Thyroid gland (tissue), 4 donors: Measurements from ENCODE around the gene GNMT.

Experiments
- POLR2A ChIP-seq, 2 donors: fragments of 450-650 bp; IDR thresholded peaks; one replicate each; pipeline ENCODE4 v1.6.1; 2017; ENCODE audit warnings: antibody characterized with exemption in 2 of 2, mild to moderate bottlenecking in 2 of 2, moderate library complexity in 1 of 2
- TF ChIP-seq, protein P1 (sequence below), 6 experiments: fragments of 200-600 bp in 3 of 6; fragments of 450-650 bp in 3 of 6; sonication (generic) in 3 of 6; IDR thresholded peaks; one replicate each; pipeline ENCODE4 v1.5.1; 2016 to 2019; ENCODE audit warnings: antibody characterized with exemption in 6 of 6, mild to moderate bottlenecking in 2 of 6, inconsistent platforms in 1 of 6, moderate library complexity in 1 of 6

GRCh38 chr6:42963855-42964605 is 3.5 kb downstream of the GNMT start:
- TF ChIP-seq, protein P1, sequence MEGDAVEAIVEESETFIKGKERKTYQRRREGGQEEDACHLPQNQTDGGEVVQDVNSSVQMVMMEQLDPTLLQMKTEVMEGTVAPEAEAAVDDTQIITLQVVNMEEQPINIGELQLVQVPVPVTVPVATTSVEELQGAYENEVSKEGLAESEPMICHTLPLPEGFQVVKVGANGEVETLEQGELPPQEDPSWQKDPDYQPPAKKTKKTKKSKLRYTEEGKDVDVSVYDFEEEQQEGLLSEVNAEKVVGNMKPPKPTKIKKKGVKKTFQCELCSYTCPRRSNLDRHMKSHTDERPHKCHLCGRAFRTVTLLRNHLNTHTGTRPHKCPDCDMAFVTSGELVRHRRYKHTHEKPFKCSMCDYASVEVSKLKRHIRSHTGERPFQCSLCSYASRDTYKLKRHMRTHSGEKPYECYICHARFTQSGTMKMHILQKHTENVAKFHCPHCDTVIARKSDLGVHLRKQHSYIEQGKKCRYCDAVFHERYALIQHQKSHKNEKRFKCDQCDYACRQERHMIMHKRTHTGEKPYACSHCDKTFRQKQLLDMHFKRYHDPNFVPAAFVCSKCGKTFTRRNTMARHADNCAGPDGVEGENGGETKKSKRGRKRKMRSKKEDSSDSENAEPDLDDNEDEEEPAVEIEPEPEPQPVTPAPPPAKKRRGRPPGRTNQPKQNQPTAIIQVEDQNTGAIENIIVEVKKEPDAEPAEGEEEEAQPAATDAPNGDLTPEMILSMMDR (IDR thresholded peaks at IDR 0.05), result peak in 1 of 6 experiments; percentile 7
- TF ChIP-seq POLR2A (IDR thresholded peaks at IDR 0.05), result no peak
